HG02798 (cell line): ENCODE results near the gene F7.
"Not testable (repeated sequence)": the region's sequence is repeated elsewhere in the genome, so short reads cannot be mapped to it uniquely, and the experiment has no call there.

Experiments used
- ATAC-seq: cut with Tn5 transposase; IDR thresholded peaks from one replicate; pipeline ENCODE4 v1.9.1; 2021; ENCODE audit warnings: mild to moderate bottlenecking; ENCODE audit not compliant: unreplicated experiment, poor library complexity

F7 gene

DNA sequence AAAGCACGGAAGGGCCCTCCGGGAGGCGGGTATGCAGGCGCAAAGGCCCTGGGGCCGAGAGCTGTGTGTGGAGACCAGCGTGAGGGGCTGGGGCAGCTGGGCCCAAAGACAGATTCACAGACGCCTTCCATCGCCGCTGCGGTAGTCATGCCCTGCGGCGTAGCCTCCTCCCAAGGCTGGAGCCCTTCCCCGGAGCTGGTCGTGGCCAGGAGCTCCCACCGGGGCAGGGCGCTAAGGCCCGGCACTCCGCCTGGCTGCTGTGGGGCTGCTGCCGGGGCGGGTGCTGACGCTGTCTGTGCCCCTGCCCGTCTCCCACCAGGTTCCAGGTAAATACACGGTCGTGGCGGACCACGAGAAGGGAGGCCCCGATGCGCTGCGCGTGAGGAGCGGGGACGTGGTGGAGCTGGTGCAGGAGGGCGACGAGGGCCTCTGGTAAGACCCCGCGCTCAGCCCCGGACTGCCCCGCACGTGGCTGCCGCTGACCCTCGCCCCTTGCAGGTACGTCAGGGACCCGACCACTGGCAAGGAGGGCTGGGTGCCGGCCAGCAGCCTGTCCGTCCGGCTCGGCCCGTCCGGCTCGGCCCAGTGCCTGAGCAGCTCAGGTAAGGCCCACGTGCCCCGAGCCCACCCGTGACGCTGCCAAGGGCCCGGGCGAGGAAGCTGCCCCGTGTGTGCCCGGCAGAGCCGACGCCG, 9.4 kb upstream of the F7 start:
- no peak for ATAC-seq

DNA sequence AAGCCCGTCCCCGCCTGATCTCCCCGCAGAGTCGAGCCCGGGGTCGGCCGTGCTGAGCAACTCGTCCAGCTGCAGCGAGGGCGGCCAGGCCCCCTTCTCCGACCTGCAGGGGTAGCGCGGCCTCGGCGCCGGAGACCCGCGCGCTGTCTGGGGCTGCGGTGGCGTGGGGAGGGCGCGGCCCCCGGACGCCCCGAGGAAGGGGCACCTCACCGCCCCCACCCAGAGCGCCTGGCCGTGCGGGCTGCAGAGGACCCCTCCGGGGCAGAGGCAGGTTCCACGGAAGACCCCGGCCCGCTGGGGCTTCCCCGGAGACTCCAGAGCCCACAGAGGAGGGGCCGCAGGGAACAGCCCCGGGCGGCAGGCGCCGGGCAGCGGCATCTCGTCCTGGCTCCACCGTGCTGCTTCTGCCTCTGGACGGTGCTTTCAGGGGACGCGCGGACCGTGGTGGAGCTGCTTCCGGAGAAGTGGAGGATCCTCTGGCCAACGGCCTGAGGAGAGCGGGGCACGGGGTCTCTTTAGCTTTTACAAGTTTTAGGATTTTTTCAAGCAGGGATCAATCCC, 8.8 kb upstream of the F7 start:
- no peak for ATAC-seq

DNA sequence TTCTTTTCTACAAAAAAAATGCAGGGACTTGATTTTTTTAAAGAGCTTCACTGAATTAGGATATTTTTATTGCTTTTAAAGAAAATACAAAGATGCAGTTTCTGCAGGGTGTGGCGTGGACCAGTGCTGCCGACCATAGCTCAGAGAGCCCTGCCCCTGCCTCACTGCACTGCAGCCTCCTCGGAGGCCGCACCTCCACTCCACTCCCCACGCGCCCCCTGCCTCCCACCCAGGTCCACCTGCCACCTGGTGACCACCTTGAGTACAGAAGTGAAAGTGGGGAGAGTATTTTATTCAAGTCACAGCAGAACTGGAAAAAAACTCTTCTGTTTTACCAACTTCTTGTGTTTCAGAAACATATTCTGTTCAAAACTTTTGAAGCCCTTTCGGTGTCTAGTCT, 7.9 kb upstream of the F7 start:
- ATAC-seq = no peak

DNA sequence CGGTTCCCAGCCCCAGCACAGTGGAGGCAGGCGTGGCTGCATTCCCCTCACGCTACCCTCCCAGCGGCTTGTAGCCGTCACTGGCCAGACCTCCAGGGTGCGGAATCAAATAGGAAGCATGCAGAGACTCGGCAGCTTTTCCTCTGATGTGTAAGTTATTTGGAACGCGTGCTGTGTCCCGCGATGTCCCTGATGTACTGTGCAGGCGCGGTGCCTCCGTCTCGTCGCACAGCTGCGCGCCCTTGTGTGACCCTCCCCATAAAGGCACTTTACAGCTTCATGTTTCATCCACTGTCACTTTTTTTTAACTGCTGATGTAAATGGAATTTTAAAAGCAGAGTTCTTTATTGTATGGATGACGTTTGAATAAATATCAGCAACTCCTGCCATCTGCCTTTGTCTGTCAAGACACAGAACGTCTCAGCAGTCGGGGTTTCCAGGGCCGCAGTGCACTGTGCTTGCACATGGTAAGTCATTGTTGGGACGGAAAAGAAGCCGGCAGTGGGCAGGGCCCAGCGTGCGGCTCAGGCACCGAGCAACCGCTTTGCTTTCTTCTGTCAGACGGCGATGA, 7.3 kb upstream of the F7 start:
- no peak for ATAC-seq

DNA sequence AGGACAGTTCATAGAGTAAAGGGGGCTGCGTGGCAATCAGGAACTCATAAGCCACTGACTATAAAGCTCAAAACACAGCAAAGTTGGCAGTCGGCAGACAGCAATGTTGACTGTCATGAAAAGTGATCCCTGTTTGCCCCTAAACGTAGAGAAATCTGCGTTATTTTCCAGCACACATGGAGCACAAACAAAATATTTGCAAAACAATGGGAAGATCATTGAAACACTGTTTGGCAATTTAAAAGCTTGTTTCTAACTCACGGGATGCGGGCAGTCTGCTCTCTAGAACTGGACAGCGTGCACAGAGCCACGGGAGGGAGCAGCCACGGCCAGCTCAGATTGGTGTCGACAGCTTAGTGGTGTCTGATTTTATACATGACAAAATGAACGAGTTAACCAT, 6.4 kb upstream of the F7 start:
- ATAC-seq = no peak

DNA sequence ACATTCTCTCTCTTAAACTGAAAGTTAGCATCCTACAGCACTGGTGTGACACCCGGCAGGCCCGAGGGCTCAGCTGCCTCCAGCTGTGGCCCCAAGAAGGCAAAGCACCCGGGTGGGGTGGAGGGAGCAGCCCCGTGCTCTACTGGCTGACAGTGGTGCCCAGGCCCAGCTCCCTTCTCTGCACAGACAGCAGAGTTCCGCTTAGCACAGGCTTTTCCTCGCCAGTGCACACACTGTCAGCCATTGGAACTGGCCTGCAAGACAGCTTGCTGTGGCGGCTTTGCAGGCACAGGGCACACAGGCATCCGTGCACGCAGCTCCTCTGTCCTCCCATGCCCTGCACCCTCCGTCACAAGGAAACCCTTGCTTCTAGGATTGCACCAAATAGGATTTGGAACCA, 3.3 kb upstream of the F7 start:
- not testable (repeated sequence) for ATAC-seq

DNA sequence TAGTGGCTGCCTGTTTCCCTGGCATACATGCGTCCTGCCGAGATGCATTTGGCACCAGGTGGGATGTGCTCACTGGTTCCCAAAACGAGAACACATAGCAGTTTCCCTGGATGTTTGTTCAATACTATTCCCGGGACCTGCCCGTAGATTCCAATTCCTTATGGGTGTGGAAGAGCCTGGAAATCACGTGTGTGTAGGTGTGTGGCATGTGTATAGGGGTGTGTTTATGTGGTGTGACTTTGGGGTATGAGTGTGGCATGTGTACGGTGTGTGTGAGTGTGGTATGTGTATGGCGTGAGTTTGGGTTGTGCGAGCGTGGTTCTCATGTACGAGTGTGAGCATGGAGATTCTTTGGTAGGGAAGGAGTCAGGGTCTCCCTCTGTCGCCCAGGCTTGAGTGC, 2.9 kb upstream of the F7 start:
- ATAC-seq = no peak

DNA sequence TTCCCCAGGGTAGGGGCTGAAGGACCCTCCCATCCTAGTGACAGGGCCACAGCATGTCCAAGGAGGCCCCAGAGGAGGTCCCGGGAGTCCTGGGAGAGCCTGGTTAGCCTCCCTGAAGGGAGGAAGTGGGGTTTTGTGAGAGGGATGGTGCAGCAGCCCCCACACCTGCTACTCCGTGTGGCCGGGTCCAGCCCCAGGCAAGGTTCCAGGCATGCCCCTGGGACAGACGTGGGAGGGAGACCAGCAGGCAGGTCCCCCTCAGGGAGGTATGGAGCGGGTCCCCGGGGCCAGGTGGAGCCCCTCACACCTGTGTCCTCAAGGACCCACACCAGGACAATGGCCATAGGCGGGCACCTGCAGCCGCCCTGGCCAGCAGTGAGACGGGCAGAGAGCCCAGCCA, 1.9 kb upstream of the F7 start:
- ATAC-seq = no peak

DNA sequence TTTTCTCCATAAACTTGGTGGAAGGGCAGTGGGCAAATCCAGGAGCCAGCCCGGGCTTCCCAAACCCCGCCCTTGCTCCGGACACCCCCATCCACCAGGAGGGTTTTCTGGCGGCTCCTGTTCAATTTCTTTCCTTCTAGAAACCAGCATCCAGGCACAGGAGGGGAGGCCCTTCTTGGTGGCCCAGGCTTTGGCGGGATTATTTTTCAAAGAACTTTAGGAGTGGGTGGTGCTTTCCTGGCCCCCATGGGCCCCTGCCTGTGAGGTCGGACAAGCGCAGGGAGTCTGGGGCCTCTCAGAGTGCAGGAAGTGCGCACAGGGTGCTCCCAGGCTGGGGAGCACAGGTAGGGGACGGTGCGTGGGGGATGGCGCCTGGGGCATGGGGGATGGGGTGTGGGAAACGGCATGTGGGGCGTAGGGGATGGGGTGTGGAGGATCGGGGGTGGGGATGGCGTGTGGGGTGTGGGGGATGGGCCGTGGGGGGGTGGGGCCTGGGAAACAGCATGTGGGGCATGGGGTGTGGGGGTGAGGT, 396 bp downstream of the F7 start:
- ATAC-seq = no peak

DNA sequence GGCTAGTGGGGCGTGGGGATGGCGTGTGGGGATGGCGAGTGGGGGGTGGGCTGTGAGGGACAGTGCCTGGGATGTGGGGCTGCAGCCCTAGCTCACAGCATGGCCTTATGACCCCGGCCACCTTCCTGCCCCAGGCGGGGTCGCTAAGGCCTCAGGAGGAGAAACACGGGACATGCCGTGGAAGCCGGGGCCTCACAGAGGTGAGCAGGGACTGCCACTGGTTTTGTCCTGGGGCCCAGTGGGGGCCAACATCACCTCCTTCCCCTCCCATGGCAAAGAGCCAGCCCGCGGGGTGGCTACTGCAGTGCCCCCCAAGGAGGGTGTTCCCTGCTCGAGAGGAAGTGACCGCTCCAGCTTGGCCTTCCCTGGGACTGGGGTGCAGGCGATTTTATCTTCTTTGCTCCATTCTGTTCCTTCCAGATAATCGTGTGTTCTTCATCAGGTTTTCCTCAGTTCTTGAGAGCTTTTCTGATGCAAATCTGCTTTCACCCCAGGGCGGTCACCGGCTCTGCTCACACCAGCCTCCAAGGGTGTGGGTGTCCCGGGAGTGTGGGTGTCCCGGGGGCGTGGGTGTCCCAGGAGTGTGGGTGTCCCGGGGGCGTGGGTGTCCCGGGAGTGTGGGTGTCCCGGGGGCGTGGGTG, 1.2 kb downstream of the F7 start:
- no peak for ATAC-seq

DNA sequence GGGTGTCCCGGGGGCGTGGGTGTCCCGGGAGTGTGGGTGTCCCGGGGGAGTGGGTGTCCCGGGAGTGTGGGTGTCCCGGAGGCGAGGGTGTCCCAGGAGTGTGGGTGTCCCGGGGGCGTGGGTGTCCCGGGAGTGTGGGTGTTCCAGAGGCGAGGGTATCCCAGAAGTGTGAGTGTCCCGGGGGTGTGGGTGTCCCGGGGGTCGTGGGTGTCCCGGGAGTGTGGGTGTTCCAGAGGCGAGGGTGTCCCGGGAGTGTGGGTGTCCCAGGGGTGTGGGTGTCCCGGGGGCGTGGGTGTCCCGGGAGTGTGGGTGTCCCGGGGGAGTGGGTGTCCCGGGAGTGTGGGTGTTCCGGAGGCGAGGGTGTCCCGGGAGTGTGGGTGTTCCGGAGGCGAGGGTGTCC, 2.9 kb downstream of the F7 start:
- ATAC-seq = not testable (repeated sequence)

DNA sequence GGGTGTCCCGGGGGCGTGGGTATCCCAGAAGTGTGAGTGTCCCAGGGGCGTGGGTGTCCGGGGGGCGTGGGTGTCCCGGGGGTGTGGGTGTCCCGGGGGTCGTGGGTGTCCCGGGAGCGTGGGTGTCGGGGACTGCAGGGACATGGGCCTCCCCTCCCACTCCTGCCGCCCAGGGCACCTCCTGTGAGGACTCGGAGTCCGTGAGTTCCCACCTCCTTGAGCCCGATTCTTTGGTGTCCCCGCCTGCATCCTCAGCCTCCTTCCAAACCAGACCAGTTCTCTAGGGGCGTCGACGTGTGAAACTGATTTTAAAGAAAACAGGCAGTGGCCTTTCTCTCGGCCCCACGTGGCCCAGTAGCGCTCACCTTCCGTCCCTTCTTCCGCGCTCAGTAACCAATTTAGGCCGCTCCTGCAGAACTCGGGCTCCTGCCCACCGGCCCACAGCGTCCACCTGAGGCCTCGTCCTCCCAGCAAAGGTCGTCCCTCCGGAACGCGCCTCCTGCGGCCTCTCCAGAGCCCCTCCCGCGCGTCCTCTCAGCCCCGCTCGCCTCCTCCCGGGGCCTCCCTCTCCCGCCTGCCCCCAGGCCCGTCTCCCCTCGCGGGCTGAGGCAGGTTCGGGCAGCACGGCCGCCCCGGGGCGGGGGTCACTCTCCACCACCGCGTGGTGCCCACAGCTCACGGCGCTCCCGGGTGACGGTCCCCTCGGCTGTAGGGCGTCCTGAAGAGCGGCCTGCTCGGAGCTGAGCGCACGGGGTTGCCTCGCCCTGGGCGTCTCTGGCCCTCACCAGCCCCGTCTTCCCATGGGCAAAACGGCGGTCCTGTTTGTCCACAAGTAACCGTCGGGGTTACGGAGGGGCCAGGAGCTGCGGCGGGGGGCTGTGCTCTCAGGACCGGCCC, 3.8 kb downstream of the F7 start:
- no peak for ATAC-seq

DNA sequence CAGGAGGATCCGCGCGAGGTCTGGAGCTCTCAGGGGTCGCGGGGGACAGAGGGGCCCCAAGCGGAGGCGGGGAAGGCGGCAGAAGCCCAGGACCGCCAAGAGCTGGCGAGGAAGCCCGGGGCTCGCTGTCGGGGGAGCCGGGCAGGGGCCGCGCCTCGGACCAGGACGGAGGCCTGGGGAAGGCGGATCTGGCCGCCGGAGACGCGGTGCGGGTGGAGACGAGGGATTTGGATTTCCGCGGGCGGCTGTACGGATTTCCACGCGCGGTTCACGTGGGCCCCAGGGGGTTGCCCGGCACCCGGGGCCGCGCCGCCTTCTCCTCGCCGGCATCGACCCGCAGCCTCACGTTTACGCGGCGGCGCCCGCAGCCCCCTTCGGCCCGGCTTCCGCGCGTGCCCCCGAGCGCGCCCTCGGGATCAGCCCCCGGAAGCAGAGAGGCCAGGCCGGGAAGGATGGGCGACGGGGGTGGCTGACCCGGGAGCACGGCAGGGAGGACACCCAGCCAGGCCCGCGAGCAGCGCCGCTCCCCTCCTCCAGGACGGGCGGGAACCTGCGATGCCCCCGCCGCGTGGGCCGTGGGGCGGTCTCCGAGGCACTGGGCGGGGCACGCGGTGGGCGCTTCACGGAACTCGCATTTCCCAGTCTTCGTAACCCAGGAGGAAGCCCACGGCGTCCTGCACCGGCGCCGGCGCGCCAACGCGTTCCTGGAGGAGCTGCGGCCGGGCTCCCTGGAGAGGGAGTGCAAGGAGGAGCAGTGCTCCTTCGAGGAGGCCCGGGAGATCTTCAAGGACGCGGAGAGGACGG, 4.7 kb downstream of the F7 start:
- ATAC-seq = no peak

DNA sequence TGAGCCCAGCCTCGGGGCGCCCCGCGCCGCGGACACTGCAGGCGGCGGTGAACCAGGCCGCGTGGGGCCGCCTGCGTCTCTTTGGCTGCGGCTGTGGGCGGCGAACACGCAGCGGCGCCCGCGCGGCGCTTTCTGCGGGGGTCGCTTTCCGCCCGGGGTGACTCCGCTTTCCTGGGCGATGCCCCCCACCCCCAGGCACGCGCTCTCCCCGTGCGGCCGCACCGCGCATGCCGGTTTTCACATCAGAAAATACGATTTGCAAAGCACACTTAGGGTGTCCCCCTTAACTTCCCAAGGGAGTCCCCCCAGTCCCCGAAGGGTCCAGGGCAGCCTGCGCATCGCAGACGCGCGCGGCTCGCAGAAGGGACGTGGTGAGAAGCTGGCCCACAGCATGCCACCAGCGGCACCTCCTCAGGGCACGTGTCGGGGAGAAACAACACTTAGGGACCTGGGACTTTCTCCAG, 5.3 kb downstream of the F7 start:
- ATAC-seq = no peak

DNA sequence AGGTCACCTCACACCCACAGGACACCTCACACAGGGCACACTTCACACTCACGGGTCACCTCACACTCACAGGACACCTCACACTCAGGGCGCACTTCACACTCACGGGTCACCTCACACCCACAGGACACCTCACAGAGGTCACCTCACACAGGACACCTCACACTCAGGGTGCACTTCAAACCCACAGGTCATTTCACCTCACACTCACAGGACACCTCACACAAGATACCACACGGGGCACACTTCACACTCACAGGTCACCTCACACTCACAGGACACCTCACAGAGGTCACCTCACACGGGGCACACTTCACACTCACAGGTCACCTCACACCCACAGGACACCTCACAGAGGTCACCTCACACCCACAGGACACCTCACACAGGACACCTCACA, 6.2 kb downstream of the F7 start:
- ATAC-seq = not testable (repeated sequence)

DNA sequence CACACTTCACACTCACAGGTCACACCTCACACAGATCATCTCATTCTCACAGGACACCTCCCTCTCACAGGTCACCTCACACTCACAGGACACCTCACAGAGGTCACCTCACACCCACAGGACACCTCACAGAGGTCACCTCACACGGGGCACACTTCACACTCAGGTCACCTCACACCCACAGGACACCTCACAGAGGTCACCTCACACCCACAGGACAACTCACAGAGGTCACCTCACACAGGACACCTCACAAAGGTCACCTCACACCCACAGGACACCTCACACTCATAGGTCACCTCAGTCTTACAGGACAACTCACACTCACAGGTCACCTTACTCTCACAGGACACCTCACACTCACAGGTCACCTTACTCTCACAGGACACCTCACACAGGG, 6.9 kb downstream of the F7 start:
- ATAC-seq = not testable (repeated sequence)

DNA sequence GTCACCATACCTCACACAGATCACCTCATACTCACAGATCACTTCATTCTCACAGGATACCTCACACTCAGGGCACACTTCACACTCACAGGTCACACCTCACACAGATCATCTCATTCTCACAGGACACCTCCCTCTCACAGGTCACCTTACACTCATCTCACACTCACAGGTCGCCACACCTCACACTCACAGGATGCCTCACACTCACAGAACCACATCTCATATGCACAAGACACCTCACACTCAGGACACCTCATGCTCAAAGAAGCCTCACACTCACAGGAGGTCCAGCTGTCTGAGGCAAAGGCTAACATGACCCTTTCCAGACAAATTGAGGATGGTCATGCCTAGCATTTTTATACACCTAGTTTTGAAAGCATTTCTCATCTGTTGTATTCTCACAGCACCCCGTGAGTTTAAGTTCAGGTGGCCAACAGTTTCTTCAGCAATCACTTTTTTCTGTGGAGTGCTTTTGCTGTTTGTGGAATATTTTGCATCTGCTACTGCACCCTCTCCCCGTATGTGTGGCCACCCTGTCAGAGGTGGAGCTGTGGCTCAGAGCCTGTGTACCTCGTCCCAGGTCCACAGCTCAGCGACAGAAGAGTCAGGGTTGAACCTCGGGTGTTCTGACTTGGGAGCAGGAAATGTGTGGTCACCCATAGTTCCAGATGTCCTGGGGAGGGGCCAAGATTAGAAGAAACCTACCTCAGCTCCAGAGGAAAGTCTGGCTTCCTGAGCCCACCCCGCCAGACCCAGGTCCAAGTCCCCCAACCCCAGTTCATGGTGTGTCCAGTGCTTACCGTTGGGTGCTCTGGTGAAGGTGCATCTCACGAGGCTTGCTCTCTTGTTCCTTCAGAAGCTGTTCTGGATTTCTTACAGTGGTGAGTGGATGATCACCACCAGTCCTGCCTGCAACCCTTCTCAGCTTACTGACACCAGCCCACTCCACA, 7.6 kb downstream of the F7 start:
- ATAC-seq = no peak

DNA sequence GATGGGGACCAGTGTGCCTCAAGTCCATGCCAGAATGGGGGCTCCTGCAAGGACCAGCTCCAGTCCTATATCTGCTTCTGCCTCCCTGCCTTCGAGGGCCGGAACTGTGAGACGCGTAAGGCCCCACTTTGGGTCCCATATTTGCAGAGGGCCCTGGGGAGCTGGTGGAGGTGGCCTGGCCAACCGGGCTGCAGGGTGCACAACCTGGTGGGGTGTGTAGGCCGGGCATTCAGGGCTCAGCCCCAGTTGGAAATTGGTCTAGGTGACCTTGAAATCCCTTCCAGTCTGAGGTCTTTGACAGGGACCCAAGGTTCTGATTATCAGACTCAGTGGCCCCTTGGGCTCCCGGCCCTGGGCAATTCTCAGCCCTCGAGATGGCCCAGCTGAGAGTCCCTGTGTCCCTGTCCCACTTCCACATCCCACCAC, 8.3 kb downstream of the F7 start:
- no peak for ATAC-seq
